Suprapubic skin (tissue), 4 donors: ENCODE data around the gene PRKN.

ENCODE experiments used
- EP300 ChIP-seq: sonication (generic); formaldehyde crosslinking; IDR thresholded peaks from one replicate; pipeline ENCODE4 v1.6.1; 2017; ENCODE audit warnings: antibody characterized with exemption
- POLR2A ChIP-seq, 2 donors: fragments of 450-650 bp; IDR thresholded peaks; one replicate each; pipeline ENCODE4 v1.6.1; 2017; ENCODE audit warnings: antibody characterized with exemption in 2 of 2, mild to moderate bottlenecking in 2 of 2, moderate library complexity in 2 of 2
- POLR2AphosphoS5 ChIP-seq, 3 donors: sonication (generic); formaldehyde crosslinking; IDR thresholded peaks; one replicate each; pipeline ENCODE4 v1.6.1; 2017; ENCODE audit warnings: antibody characterized with exemption in 3 of 3
- TF ChIP-seq, protein P1 (sequence below), 2 donors: fragments of 200-600 bp in 1 of 2; fragments of 450-650 bp in 1 of 2; sonication (generic) in 1 of 2; IDR thresholded peaks; one replicate each; pipeline ENCODE4 v1.5.1; 2016 to 2019; ENCODE audit warnings: antibody characterized with exemption in 2 of 2, mild to moderate bottlenecking in 1 of 2, moderate library complexity in 1 of 2

GRCh38 chr6:161336479-161336878, 1391.1 kb downstream of the PRKN start:
- TF ChIP-seq, protein P1, sequence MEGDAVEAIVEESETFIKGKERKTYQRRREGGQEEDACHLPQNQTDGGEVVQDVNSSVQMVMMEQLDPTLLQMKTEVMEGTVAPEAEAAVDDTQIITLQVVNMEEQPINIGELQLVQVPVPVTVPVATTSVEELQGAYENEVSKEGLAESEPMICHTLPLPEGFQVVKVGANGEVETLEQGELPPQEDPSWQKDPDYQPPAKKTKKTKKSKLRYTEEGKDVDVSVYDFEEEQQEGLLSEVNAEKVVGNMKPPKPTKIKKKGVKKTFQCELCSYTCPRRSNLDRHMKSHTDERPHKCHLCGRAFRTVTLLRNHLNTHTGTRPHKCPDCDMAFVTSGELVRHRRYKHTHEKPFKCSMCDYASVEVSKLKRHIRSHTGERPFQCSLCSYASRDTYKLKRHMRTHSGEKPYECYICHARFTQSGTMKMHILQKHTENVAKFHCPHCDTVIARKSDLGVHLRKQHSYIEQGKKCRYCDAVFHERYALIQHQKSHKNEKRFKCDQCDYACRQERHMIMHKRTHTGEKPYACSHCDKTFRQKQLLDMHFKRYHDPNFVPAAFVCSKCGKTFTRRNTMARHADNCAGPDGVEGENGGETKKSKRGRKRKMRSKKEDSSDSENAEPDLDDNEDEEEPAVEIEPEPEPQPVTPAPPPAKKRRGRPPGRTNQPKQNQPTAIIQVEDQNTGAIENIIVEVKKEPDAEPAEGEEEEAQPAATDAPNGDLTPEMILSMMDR (IDR thresholded peaks at IDR 0.05), result no peak
- no peak for TF ChIP-seq POLR2A (IDR thresholded peaks at IDR 0.05)
- TF ChIP-seq EP300, result no peak
- no peak for TF ChIP-seq POLR2AphosphoS5 (IDR thresholded peaks at IDR 0.05)
